ENCODE data around the gene NCOR1.
A peak's percentile ranks its signal among the peaks of the same experiment; 100 is the strongest.

NCOR1 gene

GRCh38 chr17:15996322-15996721 is 219.0 kb downstream of the NCOR1 start:
- H3K4me3 ChIP-seq (ENCODE audit: low read depth, low read length), result no peak overlapping the region
- TF ChIP-seq CTCF (IDR thresholded peaks at IDR 0.05; ENCODE audit: low read depth, low read length), result no peak
- in situ Hi-C loops (cut with HindIII; ENCODE audit: low sequenced_read_pairs), result no loop called here
- no peak for DNase-seq (ENCODE audit: low read depth, low spot score)

- in situ Hi-C loops (cut with HindIII; ENCODE audit: low sequenced_read_pairs), result no loop called here
- TF ChIP-seq CTCF (IDR thresholded peaks at IDR 0.05; ENCODE audit: low read depth, low read length), result no peak
- peak; percentile 44 for DNase-seq (ENCODE audit: low read depth, low spot score)
- no peak overlapping the region for H3K4me3 ChIP-seq (ENCODE audit: low read depth, low read length)
Measured at GRCh38 chr17:15981646-15982580, 233.4 kb downstream of the NCOR1 start.

- no peak for TF ChIP-seq CTCF (IDR thresholded peaks at IDR 0.05; ENCODE audit: low read depth, low read length)
- no peak overlapping the region for H3K4me3 ChIP-seq (ENCODE audit: low read depth, low read length)
- in situ Hi-C loops (cut with HindIII; ENCODE audit: low sequenced_read_pairs), result no loop called here
- no peak for DNase-seq (ENCODE audit: low read depth, low spot score)
Measured at GRCh38 chr17:15981208-15981607, 234.1 kb downstream of the NCOR1 start.

All from astrocyte of the spinal cord (primary cell).